DOHH2 (cell line): ENCODE measurements around the gene ASCL1.
A peak's percentile ranks its signal among the peaks of the same experiment; 100 is the strongest.

Experiments
- H3F3A ChIP-seq: fragments of 200-600 bp; sonication (generic), shearing (Covaris generic); 2 replicates; pipeline ENCODE4 v1.6.0; 2016; ENCODE audit warnings: antibody characterized with exemption, mild to moderate bottlenecking; ENCODE audit not compliant: control insufficient read depth, insufficient read depth
- H3K27ac ChIP-seq: fragments of 200-600 bp; sonication (generic); 2 replicates; pipeline ENCODE4 v1.5.1; 2014; ENCODE audit warnings: low read depth, mild to moderate bottlenecking, low read length, moderate library complexity
- H3K27me3 ChIP-seq: fragments of 200-600 bp; sonication (generic); 2 replicates; pipeline ENCODE4 v1.6.1; 2014; ENCODE audit warnings: mild to moderate bottlenecking, low read length, mixed read lengths; ENCODE audit not compliant: control insufficient read depth
- H3K36me3 ChIP-seq: fragments of 200-600 bp; sonication (generic); 2 replicates; pipeline ENCODE4 v1.6.1; 2014; ENCODE audit warnings: mild to moderate bottlenecking, low read length, moderate library complexity, mixed read lengths; ENCODE audit not compliant: control insufficient read depth
- H3K4me1 ChIP-seq: fragments of 200-600 bp; sonication (generic); 2 replicates; pipeline ENCODE4 v1.6.1; 2014; ENCODE audit warnings: mild to moderate bottlenecking, low read length, mixed read lengths; ENCODE audit not compliant: control insufficient read depth
- H3K4me2 ChIP-seq: fragments of 200-600 bp; sonication (generic); 2 replicates; pipeline ENCODE4 v1.6.0; 2014; ENCODE audit warnings: mild to moderate bottlenecking, low read length, moderate library complexity
- H3K4me3 ChIP-seq: fragments of 200-600 bp; sonication (generic); 2 replicates; pipeline ENCODE4 v1.5.1; 2014; ENCODE audit warnings: mild to moderate bottlenecking, low read length, mixed read lengths
- H3K79me2 ChIP-seq: fragments of 200-600 bp; sonication (generic); 2 replicates; pipeline ENCODE4 v1.6.1; 2014; ENCODE audit warnings: mild to moderate bottlenecking, low read length, mixed read lengths; ENCODE audit not compliant: control insufficient read depth
- H3K9me2 ChIP-seq: fragments of 200-600 bp; sonication (generic); replicated peaks from 2 replicates; pipeline ENCODE4 v1.6.1; 2014; ENCODE audit warnings: mild to moderate bottlenecking, low read length, mixed read lengths; ENCODE audit not compliant: control insufficient read depth
- H3K9me3 ChIP-seq: fragments of 200-600 bp; sonication (generic); 2 replicates; pipeline ENCODE4 v1.6.1; 2014; ENCODE audit warnings: antibody characterized with exemption, low read length, mixed read lengths; ENCODE audit not compliant: control insufficient read depth, insufficient read depth
- H4K20me1 ChIP-seq: fragments of 200-600 bp; sonication (generic); 2 replicates; pipeline ENCODE4 v1.6.0; 2014; ENCODE audit warnings: low read depth, mild to moderate bottlenecking, antibody characterized with exemption, low read length, moderate library complexity; ENCODE audit not compliant: control insufficient read depth, insufficient read depth
- EZH2phosphoT487 ChIP-seq: fragments of 200-600 bp; sonication (generic); IDR thresholded peaks from 2 replicates; pipeline ENCODE4 v1.6.1; 2017; ENCODE audit warnings: borderline replicate concordance, mild to moderate bottlenecking, antibody characterized with exemption, low read length, moderate library complexity, mixed read lengths
- TF ChIP-seq, protein P1 (sequence below): fragments of 200-600 bp; sonication (generic); IDR thresholded peaks from one replicate; pipeline ENCODE4 v1.5.1; 2014; ENCODE audit warnings: antibody characterized with exemption, mild to moderate bottlenecking, low read depth, low read length; ENCODE audit not compliant: poor library complexity, severe bottlenecking

ASCL1 gene

DNA sequence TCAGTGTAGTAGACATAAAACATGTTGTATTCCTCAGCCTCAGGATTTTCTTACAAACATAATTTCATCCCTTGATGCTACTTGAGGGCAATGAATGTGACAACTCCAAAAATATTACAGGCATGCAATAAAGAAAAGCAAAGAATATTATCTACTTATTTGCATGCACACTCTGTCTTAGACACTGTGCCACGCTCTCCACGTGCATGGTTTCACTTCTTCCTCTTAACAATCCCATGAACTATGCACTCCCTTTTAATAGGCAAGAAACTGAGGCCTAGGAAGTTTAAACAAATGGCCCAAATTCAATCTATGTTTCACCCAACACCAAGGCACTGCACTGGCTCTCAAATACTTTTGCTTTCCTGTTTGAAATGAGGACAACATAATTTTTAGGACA is 38.6 kb upstream of the ASCL1 start:
- H3K27me3 ChIP-seq: no peaks in the 10 kb centered on the region
- peaks cover 20% of the 10 kb centered on the region for H3K4me1 ChIP-seq
- H3K9me2 ChIP-seq: no peaks in the 10 kb centered on the region
- H3K27ac ChIP-seq: no peak overlapping the region
- H3F3A ChIP-seq: no peaks in the 10 kb centered on the region
- H3K4me3 ChIP-seq: no peak overlapping the region
- TF ChIP-seq, protein P1, sequence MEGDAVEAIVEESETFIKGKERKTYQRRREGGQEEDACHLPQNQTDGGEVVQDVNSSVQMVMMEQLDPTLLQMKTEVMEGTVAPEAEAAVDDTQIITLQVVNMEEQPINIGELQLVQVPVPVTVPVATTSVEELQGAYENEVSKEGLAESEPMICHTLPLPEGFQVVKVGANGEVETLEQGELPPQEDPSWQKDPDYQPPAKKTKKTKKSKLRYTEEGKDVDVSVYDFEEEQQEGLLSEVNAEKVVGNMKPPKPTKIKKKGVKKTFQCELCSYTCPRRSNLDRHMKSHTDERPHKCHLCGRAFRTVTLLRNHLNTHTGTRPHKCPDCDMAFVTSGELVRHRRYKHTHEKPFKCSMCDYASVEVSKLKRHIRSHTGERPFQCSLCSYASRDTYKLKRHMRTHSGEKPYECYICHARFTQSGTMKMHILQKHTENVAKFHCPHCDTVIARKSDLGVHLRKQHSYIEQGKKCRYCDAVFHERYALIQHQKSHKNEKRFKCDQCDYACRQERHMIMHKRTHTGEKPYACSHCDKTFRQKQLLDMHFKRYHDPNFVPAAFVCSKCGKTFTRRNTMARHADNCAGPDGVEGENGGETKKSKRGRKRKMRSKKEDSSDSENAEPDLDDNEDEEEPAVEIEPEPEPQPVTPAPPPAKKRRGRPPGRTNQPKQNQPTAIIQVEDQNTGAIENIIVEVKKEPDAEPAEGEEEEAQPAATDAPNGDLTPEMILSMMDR: no peak
- no peak for TF ChIP-seq EZH2phosphoT487
- no peaks in the 10 kb centered on the region for H3K79me2 ChIP-seq
- peak overlapping the region; percentile 6; the same call in 1 of the 2 replicates for H3K4me2 ChIP-seq
- no peaks in the 10 kb centered on the region for H3K36me3 ChIP-seq
- H3K9me3 ChIP-seq: no peaks in the 10 kb centered on the region
- no peaks in the 10 kb centered on the region for H4K20me1 ChIP-seq

DNA sequence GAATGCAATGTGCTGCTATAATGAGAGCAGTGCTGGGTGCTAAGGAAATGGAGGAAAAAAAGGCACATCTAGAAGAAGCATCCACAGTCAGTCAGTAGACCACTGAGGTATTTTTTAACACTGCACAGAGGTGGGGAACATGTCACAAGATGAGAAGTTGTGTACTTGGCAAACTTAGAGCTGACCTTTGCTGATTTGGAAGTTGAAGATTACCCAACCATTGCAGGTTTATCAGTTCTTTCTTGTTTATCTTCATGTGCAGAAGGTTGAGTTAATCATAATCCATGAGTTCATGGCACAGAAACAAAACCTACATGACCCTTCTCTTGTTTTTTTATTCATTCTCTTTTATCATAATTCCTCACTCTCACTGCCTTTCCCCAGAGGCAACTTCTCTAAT is 37.2 kb upstream of the ASCL1 start:
- H3K9me2 ChIP-seq: no peaks in the 10 kb centered on the region
- H3K4me3 ChIP-seq: no peak overlapping the region
- H3K4me2 ChIP-seq: no peak overlapping the region
- H3K27me3 ChIP-seq: no peaks in the 10 kb centered on the region
- H3K27ac ChIP-seq: no peak overlapping the region
- no peaks in the 10 kb centered on the region for H4K20me1 ChIP-seq
- peaks cover 20% of the 10 kb centered on the region for H3K4me1 ChIP-seq
- H3F3A ChIP-seq: no peaks in the 10 kb centered on the region
- TF ChIP-seq EZH2phosphoT487: no peak
- TF ChIP-seq, protein P1: no peak
- no peaks in the 10 kb centered on the region for H3K79me2 ChIP-seq
- H3K9me3 ChIP-seq: no peaks in the 10 kb centered on the region
- no peaks in the 10 kb centered on the region for H3K36me3 ChIP-seq

DNA sequence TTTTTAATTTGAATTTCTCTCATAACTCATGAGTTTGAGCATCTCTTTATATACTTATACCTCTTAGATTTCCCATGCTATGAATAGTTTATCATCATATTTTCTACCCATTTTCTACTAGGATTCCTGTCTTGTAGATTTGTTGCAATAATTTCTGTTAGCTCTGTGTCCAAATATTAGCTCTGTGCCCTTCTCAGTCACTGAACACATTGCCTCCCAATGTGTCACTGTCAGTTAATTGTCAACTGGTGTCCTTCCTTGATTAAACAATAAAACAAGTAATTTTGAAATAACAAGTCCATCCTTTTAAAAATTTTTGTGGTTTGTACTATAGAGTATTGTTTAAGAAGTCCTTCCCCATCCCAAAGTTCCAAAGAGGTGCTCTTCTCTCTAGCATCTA is 36.2 kb upstream of the ASCL1 start:
- H3K27ac ChIP-seq: no peak overlapping the region
- no peak overlapping the region for H3K4me2 ChIP-seq
- no peaks in the 10 kb centered on the region for H3F3A ChIP-seq
- peaks cover 20% of the 10 kb centered on the region for H3K4me1 ChIP-seq
- H3K9me2 ChIP-seq: no peaks in the 10 kb centered on the region
- no peak for TF ChIP-seq EZH2phosphoT487
- TF ChIP-seq, protein P1: no peak
- no peak overlapping the region for H3K4me3 ChIP-seq
- no peaks in the 10 kb centered on the region for H3K9me3 ChIP-seq
- no peaks in the 10 kb centered on the region for H3K79me2 ChIP-seq
- no peaks in the 10 kb centered on the region for H4K20me1 ChIP-seq
- H3K27me3 ChIP-seq: no peaks in the 10 kb centered on the region
- H3K36me3 ChIP-seq: no peaks in the 10 kb centered on the region

DNA sequence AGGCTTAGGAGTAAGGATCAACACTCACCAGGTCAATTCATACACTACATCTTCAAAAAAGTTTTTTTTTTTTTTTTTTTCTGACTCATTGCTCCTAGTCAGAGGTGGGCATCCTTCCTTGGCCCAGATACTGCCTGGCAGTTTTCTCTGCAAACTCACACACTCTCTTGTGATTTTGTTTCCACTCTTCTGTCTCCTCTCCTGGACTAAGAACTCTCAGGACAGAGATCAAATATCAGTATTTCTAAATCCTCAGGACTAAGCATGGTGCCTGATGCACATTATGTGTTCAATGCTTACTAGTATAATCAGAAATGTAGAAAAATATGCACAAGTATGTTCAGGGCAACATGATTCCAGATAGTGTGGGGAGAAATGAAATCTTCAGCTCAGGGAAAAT is 30.3 kb upstream of the ASCL1 start:
- no peaks in the 10 kb centered on the region for H4K20me1 ChIP-seq
- TF ChIP-seq EZH2phosphoT487: no peak
- TF ChIP-seq, protein P1: no peak
- no peak overlapping the region for H3K4me3 ChIP-seq
- H3K4me1 ChIP-seq: no peaks in the 10 kb centered on the region
- no peaks in the 10 kb centered on the region for H3K9me2 ChIP-seq
- no peaks in the 10 kb centered on the region for H3F3A ChIP-seq
- no peak overlapping the region for H3K27ac ChIP-seq
- H3K27me3 ChIP-seq: no peaks in the 10 kb centered on the region
- H3K4me2 ChIP-seq: no peak overlapping the region
- H3K9me3 ChIP-seq: no peaks in the 10 kb centered on the region
- H3K79me2 ChIP-seq: no peaks in the 10 kb centered on the region
- H3K36me3 ChIP-seq: no peaks in the 10 kb centered on the region
